ENCODE data around the gene FAM216B. TPM values are rescaled to one million over a fixed set of nuclear protein-coding genes. Genes with fewer than 3 reads are reported as not detected.

The FAM216B gene
- total and polyA plus RNA-seq, 2 experiments from 2014 or later = 0.06 TPM; not detected in 1

GRCh38 chr13:42735010-42735409 lies 46.4 kb upstream of the FAM216B start (continued):
- no peak for TF ChIP-seq ETS1 (IDR thresholded peaks at IDR 0.05)
- TF ChIP-seq, protein P1, sequence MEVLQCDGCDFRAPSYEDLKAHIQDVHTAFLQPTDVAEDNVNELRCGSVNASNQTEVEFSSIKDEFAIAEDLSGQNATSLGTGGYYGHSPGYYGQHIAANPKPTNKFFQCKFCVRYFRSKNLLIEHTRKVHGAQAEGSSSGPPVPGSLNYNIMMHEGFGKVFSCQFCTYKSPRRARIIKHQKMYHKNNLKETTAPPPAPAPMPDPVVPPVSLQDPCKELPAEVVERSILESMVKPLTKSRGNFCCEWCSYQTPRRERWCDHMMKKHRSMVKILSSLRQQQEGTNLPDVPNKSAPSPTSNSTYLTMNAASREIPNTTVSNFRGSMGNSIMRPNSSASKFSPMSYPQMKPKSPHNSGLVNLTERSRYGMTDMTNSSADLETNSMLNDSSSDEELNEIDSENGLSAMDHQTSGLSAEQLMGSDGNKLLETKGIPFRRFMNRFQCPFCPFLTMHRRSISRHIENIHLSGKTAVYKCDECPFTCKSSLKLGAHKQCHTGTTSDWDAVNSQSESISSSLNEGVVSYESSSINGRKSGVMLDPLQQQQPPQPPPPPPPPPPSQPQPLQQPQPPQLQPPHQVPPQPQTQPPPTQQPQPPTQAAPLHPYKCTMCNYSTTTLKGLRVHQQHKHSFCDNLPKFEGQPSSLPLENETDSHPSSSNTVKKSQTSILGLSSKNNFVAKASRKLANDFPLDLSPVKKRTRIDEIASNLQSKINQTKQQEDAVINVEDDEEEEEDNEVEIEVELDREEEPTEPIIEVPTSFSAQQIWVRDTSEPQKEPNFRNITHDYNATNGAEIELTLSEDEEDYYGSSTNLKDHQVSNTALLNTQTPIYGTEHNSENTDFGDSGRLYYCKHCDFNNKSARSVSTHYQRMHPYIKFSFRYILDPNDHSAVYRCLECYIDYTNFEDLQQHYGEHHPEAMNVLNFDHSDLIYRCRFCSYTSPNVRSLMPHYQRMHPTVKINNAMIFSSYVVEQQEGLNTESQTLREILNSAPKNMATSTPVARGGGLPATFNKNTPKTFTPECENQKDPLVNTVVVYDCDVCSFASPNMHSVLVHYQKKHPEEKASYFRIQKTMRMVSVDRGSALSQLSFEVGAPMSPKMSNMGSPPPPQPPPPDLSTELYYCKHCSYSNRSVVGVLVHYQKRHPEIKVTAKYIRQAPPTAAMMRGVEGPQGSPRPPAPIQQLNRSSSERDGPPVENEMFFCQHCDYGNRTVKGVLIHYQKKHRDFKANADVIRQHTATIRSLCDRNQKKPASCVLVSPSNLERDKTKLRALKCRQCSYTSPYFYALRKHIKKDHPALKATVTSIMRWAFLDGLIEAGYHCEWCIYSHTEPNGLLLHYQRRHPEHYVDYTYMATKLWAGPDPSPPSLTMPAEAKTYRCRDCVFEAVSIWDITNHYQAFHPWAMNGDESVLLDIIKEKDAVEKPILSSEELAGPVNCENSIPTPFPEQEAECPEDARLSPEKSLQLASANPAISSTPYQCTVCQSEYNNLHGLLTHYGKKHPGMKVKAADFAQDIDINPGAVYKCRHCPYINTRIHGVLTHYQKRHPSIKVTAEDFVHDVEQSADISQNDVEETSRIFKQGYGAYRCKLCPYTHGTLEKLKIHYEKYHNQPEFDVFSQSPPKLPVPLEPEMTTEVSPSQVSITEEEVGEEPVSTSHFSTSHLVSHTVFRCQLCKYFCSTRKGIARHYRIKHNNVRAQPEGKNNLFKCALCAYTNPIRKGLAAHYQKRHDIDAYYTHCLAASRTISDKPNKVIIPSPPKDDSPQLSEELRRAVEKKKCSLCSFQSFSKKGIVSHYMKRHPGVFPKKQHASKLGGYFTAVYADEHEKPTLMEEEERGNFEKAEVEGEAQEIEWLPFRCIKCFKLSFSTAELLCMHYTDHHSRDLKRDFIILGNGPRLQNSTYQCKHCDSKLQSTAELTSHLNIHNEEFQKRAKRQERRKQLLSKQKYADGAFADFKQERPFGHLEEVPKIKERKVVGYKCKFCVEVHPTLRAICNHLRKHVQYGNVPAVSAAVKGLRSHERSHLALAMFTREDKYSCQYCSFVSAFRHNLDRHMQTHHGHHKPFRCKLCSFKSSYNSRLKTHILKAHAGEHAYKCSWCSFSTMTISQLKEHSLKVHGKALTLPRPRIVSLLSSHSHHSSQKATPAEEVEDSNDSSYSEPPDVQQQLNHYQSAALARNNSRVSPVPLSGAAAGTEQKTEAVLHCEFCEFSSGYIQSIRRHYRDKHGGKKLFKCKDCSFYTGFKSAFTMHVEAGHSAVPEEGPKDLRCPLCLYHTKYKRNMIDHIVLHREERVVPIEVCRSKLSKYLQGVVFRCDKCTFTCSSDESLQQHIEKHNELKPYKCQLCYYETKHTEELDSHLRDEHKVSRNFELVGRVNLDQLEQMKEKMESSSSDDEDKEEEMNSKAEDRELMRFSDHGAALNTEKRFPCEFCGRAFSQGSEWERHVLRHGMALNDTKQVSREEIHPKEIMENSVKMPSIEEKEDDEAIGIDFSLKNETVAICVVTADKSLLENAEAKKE (CRISPR knock-in tag; IDR thresholded peaks at IDR 0.05) = no peak
- no peak for TF ChIP-seq ZNF331 (CRISPR knock-in tag; IDR thresholded peaks at IDR 0.05; ENCODE audit: low read depth)
- TF ChIP-seq POLR2AphosphoS5 (IDR thresholded peaks at IDR 0.05; ENCODE audit: low read depth) = no peak

DNA sequence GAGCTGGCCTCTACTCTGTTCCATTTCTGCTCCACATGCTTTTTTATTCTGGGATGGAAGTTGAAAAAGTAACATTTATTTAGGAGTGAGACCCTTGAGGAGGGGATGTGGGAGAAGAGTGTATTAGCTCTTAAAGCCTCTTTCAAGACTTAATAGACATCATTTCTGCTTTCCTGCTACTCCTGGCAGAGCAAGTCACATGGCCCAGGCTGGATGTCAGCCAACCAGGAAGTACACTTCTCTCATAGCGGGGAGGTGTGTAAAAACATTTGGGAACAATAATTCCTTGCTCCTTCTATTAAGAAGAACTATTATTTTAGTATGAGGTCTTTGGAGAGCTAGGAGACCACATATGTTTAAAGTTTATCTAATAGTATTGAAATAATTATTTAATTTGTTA lies 40.6 kb upstream of the FAM216B start:
- H3K27ac Mint-ChIP-seq = no peak overlapping the region
- H3K27ac ChIP-seq (ENCODE audit: low read depth) = no peak overlapping the region
- no peaks in the 10 kb centered on the region for H3K9me3 Mint-ChIP-seq
- no peak for ATAC-seq
- no peaks in the 10 kb centered on the region for H3F3A ChIP-seq (replicated peaks; ENCODE audit: low read depth)
- no peaks in the 10 kb centered on the region for H4K20me1 ChIP-seq (replicated peaks; ENCODE audit: insufficient read depth)
- H3K4me3 ChIP-seq = no peak overlapping the region
- H3K4me3 Mint-ChIP-seq = no peak overlapping the region
- no peaks in the 10 kb centered on the region for H3K9me2 ChIP-seq (ENCODE audit: insufficient read depth)
- H3K27me3 Mint-ChIP-seq (ENCODE audit: insufficient read depth, low read depth, poor library complexity) = no peaks in the 10 kb centered on the region
- H3K4me1 Mint-ChIP-seq = no peaks in the 10 kb centered on the region
- DNase-seq (ENCODE audit: low spot score) = peak; percentile 6
- H3K36me3 ChIP-seq (ENCODE audit: insufficient read depth) = no peaks in the 10 kb centered on the region
- H3K4me2 ChIP-seq = no peak overlapping the region
- H3K4me1 ChIP-seq (ENCODE audit: insufficient read depth) = no peaks in the 10 kb centered on the region
- no peaks in the 10 kb centered on the region for H3K36me3 Mint-ChIP-seq (ENCODE audit: low read depth)
- no peaks in the 10 kb centered on the region for H3K27me3 ChIP-seq (ENCODE audit: insufficient read depth)
- no peak overlapping the region for H2AFZ ChIP-seq
- H3K79me2 ChIP-seq (replicated peaks; ENCODE audit: insufficient read depth) = no peaks in the 10 kb centered on the region
- TF ChIP-seq EZH2 (IDR thresholded peaks at IDR 0.05; ENCODE audit: low read depth, unreplicated experiment) (no peak), REST (IDR thresholded peaks at IDR 0.05; ENCODE audit: unreplicated experiment) (no peak), EZH2phosphoT487 (IDR thresholded peaks at IDR 0.05; ENCODE audit: unreplicated experiment) (no peak), STAT1 (IDR thresholded peaks at IDR 0.05; ENCODE audit: unreplicated experiment) (no peak), CREB1 (CRISPR knock-in tag; IDR thresholded peaks at IDR 0.05; ENCODE audit: low read depth) (no peak), JUNB (IDR thresholded peaks at IDR 0.05; ENCODE audit: unreplicated experiment) (no peak), ZNF331 (CRISPR knock-in tag; IDR thresholded peaks at IDR 0.05; ENCODE audit: low read depth) (no peak), NANOG (IDR thresholded peaks at IDR 0.05; ENCODE audit: borderline replicate concordance) (no peak), ZNF114 (CRISPR knock-in tag; IDR thresholded peaks at IDR 0.05) (no peak), POLR2AphosphoS5 (IDR thresholded peaks at IDR 0.05; ENCODE audit: low read depth) (no peak), ETS1 (IDR thresholded peaks at IDR 0.05) (no peak)

All from GM23338 (cell line).